Measurements from ENCODE around the gene RSPO4. TPM values are rescaled to one million over a fixed set of nuclear protein-coding genes. Genes with fewer than 3 reads are reported as not detected.

Gene RSPO4
- total and polyA plus RNA-seq, 2 experiments from 2014 or later = 1.7 TPM; not detected in 1

- no peaks in the 10 kb centered on the region for H3K9me3 ChIP-seq (ENCODE audit: low read depth)
- in situ Hi-C loops (cut with MboI) = no loop called here
- no peaks in the 10 kb centered on the region for H3K79me2 ChIP-seq (ENCODE audit: insufficient read depth)
- TF ChIP-seq EZH2 (IDR thresholded peaks at IDR 0.05; ENCODE audit: insufficient read depth, poor library complexity, severe bottlenecking) (no peak), EZH2phosphoT487 (IDR thresholded peaks at IDR 0.05; ENCODE audit: insufficient read depth, low read depth) (no peak)
- H3F3A ChIP-seq (ENCODE audit: insufficient read depth) = no peaks in the 10 kb centered on the region
- H3K4me3 ChIP-seq = no peak overlapping the region
- H3K27me3 ChIP-seq (replicated peaks; ENCODE audit: insufficient read depth) = peaks cover 22% of the 10 kb centered on the region; the same call in 1 of the 2 replicates
- no peak overlapping the region for H3K27ac ChIP-seq
- no peak overlapping the region for H3K9ac ChIP-seq
- no peak overlapping the region for H2AFZ ChIP-seq
- H3K9me2 ChIP-seq (ENCODE audit: insufficient read depth) = no peaks in the 10 kb centered on the region
- H3K36me3 ChIP-seq (ENCODE audit: low read depth) = no peaks in the 10 kb centered on the region
- no peaks in the 10 kb centered on the region for H3K4me1 ChIP-seq (ENCODE audit: insufficient read depth)
- DNase-seq = no peak
- 69 to 71% methylated on average over 7 of the region's 7 CpGs for WGBS, 2 experiments (ENCODE audit: low coverage in 1 of 2, low lambda C conversion rate in 2 of 2, missing lambda C conversion rate in 2 of 2)
- no peaks in the 10 kb centered on the region for H4K20me1 ChIP-seq (ENCODE audit: insufficient read depth)
- no peak overlapping the region for H3K4me2 ChIP-seq (ENCODE audit: unreplicated experiment)
Measured at GRCh38 chr20:942611-943010, 59.5 kb downstream of the RSPO4 start.

GRCh38 chr20:940926-941325 is 61.2 kb downstream of the RSPO4 start:
- Histone ChIP-seq H3K4me3 (no peak overlapping the region), H3K36me3 (ENCODE audit: low read depth) (no peaks in the 10 kb centered on the region), H3K27me3 (replicated peaks; ENCODE audit: insufficient read depth) (peaks cover 12% of the 10 kb centered on the region; the same call in 1 of the 2 replicates), H3K4me1 (ENCODE audit: insufficient read depth) (no peaks in the 10 kb centered on the region), H3K79me2 (ENCODE audit: insufficient read depth) (no peaks in the 10 kb centered on the region), H3K9me3 (ENCODE audit: low read depth) (no peaks in the 10 kb centered on the region), H3K27ac (no peak overlapping the region), H4K20me1 (ENCODE audit: insufficient read depth) (no peaks in the 10 kb centered on the region), H3K4me2 (ENCODE audit: unreplicated experiment) (no peak overlapping the region), H3K9me2 (ENCODE audit: insufficient read depth) (no peaks in the 10 kb centered on the region), H2AFZ (no peak overlapping the region), H3F3A (ENCODE audit: insufficient read depth) (no peaks in the 10 kb centered on the region), H3K9ac (no peak overlapping the region)
- TF ChIP-seq EZH2 (IDR thresholded peaks at IDR 0.05; ENCODE audit: insufficient read depth, poor library complexity, severe bottlenecking) (no peak), EZH2phosphoT487 (IDR thresholded peaks at IDR 0.05; ENCODE audit: insufficient read depth, low read depth) (no peak)
- no peak for DNase-seq
- in situ Hi-C loops (cut with MboI) = no loop called here
- WGBS, 2 experiments (ENCODE audit: low coverage in 1 of 2, low lambda C conversion rate in 2 of 2, missing lambda C conversion rate in 2 of 2) = 44 to 55% methylated on average over 5 of the region's 5 CpGs

GRCh38 chr20:939606-940005 is 62.5 kb downstream of the RSPO4 start:
- H3K9me3 ChIP-seq (ENCODE audit: low read depth) = no peaks in the 10 kb centered on the region
- TF ChIP-seq EZH2phosphoT487 (IDR thresholded peaks at IDR 0.05; ENCODE audit: insufficient read depth, low read depth) = no peak
- TF ChIP-seq EZH2 (IDR thresholded peaks at IDR 0.05; ENCODE audit: insufficient read depth, poor library complexity, severe bottlenecking) = no peak
- no peaks in the 10 kb centered on the region for H3K9me2 ChIP-seq (ENCODE audit: insufficient read depth)
- H3K79me2 ChIP-seq (ENCODE audit: insufficient read depth) = no peaks in the 10 kb centered on the region
- H3K4me2 ChIP-seq (ENCODE audit: unreplicated experiment) = no peak overlapping the region
- DNase-seq = no peak
- no peak overlapping the region for H2AFZ ChIP-seq
- H3K4me3 ChIP-seq = no peak overlapping the region
- H3K9ac ChIP-seq = no peak overlapping the region
- no peaks in the 10 kb centered on the region for H3F3A ChIP-seq (ENCODE audit: insufficient read depth)
- H3K4me1 ChIP-seq (ENCODE audit: insufficient read depth) = no peaks in the 10 kb centered on the region
- 58% methylated on average over 5 of the region's 5 CpGs for WGBS, 2 experiments (ENCODE audit: low coverage in 1 of 2, low lambda C conversion rate in 2 of 2, missing lambda C conversion rate in 2 of 2)
- no peaks in the 10 kb centered on the region for H3K36me3 ChIP-seq (ENCODE audit: low read depth)
- H4K20me1 ChIP-seq (ENCODE audit: insufficient read depth) = no peaks in the 10 kb centered on the region
- in situ Hi-C loops (cut with MboI) = no loop called here
- H3K27me3 ChIP-seq (replicated peaks; ENCODE audit: insufficient read depth) = no peaks in the 10 kb centered on the region
- H3K27ac ChIP-seq = no peak overlapping the region

- H3F3A ChIP-seq (ENCODE audit: insufficient read depth) = no peaks in the 10 kb centered on the region
- no peaks in the 10 kb centered on the region for H3K9me3 ChIP-seq (ENCODE audit: low read depth)
- no peak for DNase-seq
- no peaks in the 10 kb centered on the region for H4K20me1 ChIP-seq (ENCODE audit: insufficient read depth)
- TF ChIP-seq EZH2phosphoT487 (IDR thresholded peaks at IDR 0.05; ENCODE audit: insufficient read depth, low read depth) (no peak), EZH2 (IDR thresholded peaks at IDR 0.05; ENCODE audit: insufficient read depth, poor library complexity, severe bottlenecking) (no peak)
- H3K27me3 ChIP-seq (replicated peaks; ENCODE audit: insufficient read depth) = no peaks in the 10 kb centered on the region
- H3K4me3 ChIP-seq = no peak overlapping the region
- 15 to 16% methylated on average over 9 of the region's 9 CpGs for WGBS, 2 experiments (ENCODE audit: low coverage in 1 of 2, low lambda C conversion rate in 2 of 2, missing lambda C conversion rate in 2 of 2)
- H3K9me2 ChIP-seq (ENCODE audit: insufficient read depth) = no peaks in the 10 kb centered on the region
- no peak overlapping the region for H3K9ac ChIP-seq
- H3K4me1 ChIP-seq (ENCODE audit: insufficient read depth) = no peaks in the 10 kb centered on the region
- H2AFZ ChIP-seq = no peak overlapping the region
- H3K27ac ChIP-seq = no peak overlapping the region
- no peaks in the 10 kb centered on the region for H3K36me3 ChIP-seq (ENCODE audit: low read depth)
- in situ Hi-C loops (cut with MboI) = no loop called here
- H3K4me2 ChIP-seq (ENCODE audit: unreplicated experiment) = no peak overlapping the region
- H3K79me2 ChIP-seq (ENCODE audit: insufficient read depth) = no peaks in the 10 kb centered on the region
Measured at GRCh38 chr20:934186-934840, 67.8 kb downstream of the RSPO4 start.

Measured in GM23248 (cell line).